GM23338 (cell line): Measurements from ENCODE around the gene ARHGAP42. TPM values are rescaled to one million over a fixed set of nuclear protein-coding genes. Genes with fewer than 3 reads are reported as not detected.

ENCODE experiments used
- ATAC-seq: fragments of 200-7000 bp; cut with Tn5 transposase; 3 replicates; pipeline ENCODE4 v1.9.1; 2020
- DNase-seq: peaks from one replicate; pipeline ENCODE4 v3.0.0-alpha.2; 2015; ENCODE audit warnings: low spot score
- H2AFZ ChIP-seq: fragments of 200-600 bp; sonication (generic); 2 replicates; pipeline ENCODE4 v1.8.0; 2016; ENCODE audit warnings: antibody characterized with exemption, mild to moderate bottlenecking, moderate library complexity
- H3F3A ChIP-seq: fragments of 200-600 bp; sonication (generic); replicated peaks from 2 replicates; pipeline ENCODE4 v1.8.0; 2017; ENCODE audit warnings: antibody characterized with exemption, mixed run types, low read depth
- H3K27ac ChIP-seq: fragments of 200-600 bp; sonication (generic); 2 replicates; pipeline ENCODE4 v1.6.1; 2016; ENCODE audit warnings: low read depth
- H3K27me3 ChIP-seq: fragments of 200-600 bp; sonication (generic); 2 replicates; pipeline ENCODE4 v1.8.0; 2016; ENCODE audit warnings: mild to moderate bottlenecking, mixed run types, moderate library complexity; ENCODE audit not compliant: insufficient read depth
- H3K36me3 ChIP-seq: fragments of 200-600 bp; sonication (generic); 2 replicates; pipeline ENCODE4 v1.8.0; 2016; ENCODE audit warnings: mild to moderate bottlenecking; ENCODE audit not compliant: insufficient read depth
- H3K4me1 ChIP-seq: fragments of 200-600 bp; sonication (generic); 2 replicates; pipeline ENCODE4 v1.8.0; 2016; ENCODE audit warnings: mild to moderate bottlenecking, moderate library complexity; ENCODE audit not compliant: insufficient read depth
- H3K4me2 ChIP-seq: fragments of 200-600 bp; sonication (generic); 2 replicates; pipeline ENCODE4 v1.7.1; 2017; ENCODE audit warnings: mixed run types
- H3K4me3 ChIP-seq: fragments of 200-600 bp; sonication (generic); 2 replicates; pipeline ENCODE4 v1.6.1; 2016; ENCODE audit warnings: mixed run types
- H3K79me2 ChIP-seq: fragments of 200-600 bp; sonication (generic); replicated peaks from 2 replicates; pipeline ENCODE4 v1.8.0; 2017; ENCODE audit warnings: mild to moderate bottlenecking; ENCODE audit not compliant: insufficient read depth
- H3K9me2 ChIP-seq: fragments of 200-600 bp; sonication (generic); 2 replicates; pipeline ENCODE4 v1.8.0; 2017; ENCODE audit not compliant: insufficient read depth
- H4K20me1 ChIP-seq: fragments of 200-600 bp; sonication (generic); replicated peaks from 2 replicates; pipeline ENCODE4 v1.8.0; 2017; ENCODE audit warnings: mild to moderate bottlenecking; ENCODE audit not compliant: insufficient read depth
- H3K27ac Mint-ChIP-seq: 2 replicates; pipeline ENCODE4 v1.8.0; 2020; ENCODE audit warnings: inconsistent platforms, mild to moderate bottlenecking, moderate library complexity, mixed read lengths
- H3K27me3 Mint-ChIP-seq: 3 replicates; pipeline ENCODE4 v1.8.0; 2022; ENCODE audit warnings: low read depth, mild to moderate bottlenecking, moderate library complexity, mixed read lengths, inconsistent platforms; ENCODE audit not compliant: insufficient read depth, poor library complexity
- H3K36me3 Mint-ChIP-seq: 3 replicates; pipeline ENCODE4 v1.8.0; 2021; ENCODE audit warnings: low read depth, mild to moderate bottlenecking, inconsistent platforms, moderate library complexity, mixed read lengths
- H3K4me1 Mint-ChIP-seq: 3 replicates; pipeline ENCODE4 v1.8.0; 2020; ENCODE audit warnings: mild to moderate bottlenecking, inconsistent platforms, mixed read lengths
- H3K4me3 Mint-ChIP-seq: 3 replicates; pipeline ENCODE4 v1.8.0; 2021; ENCODE audit warnings: moderate library complexity, mild to moderate bottlenecking, inconsistent platforms, mixed read lengths
- H3K9me3 Mint-ChIP-seq: 3 replicates; pipeline ENCODE4 v1.8.0; 2020; ENCODE audit warnings: moderate library complexity, mild to moderate bottlenecking, inconsistent platforms, mixed read lengths
- EZH2phosphoT487 ChIP-seq: fragments of 200-600 bp; sonication (generic); IDR thresholded peaks from one replicate; pipeline ENCODE4 v1.8.1; 2018; ENCODE audit warnings: antibody characterized with exemption; ENCODE audit not compliant: unreplicated experiment
- NANOG ChIP-seq: IDR thresholded peaks from 2 replicates; pipeline ENCODE4 v1.6.1; 2016; ENCODE audit warnings: antibody characterized with exemption, borderline replicate concordance
- STAT1 ChIP-seq: IDR thresholded peaks from one replicate; pipeline ENCODE4 v1.6.1; 2016; ENCODE audit warnings: antibody characterized with exemption; ENCODE audit not compliant: unreplicated experiment
- polyA plus RNA-seq: library from polyadenylated mRNA; unstranded; fragments of >200 nt; fragmentation: Nextera tagmentation; extraction: Ambion mirVana; gene quantifications from 2 replicates; pipeline ENCODE4 v1.2.1, GENCODE V29; 2016
- total RNA-seq: library from RNA; depleted of rRNA; stranded (reverse); fragments of >200 nt; shearing (Covaris generic); gene quantifications from 2 replicates; pipeline ENCODE4 v1.2.3, GENCODE V29; 2014
- TF ChIP-seq, protein P1 (sequence below), 2 experiments: fragments of 200-600 bp in 1 of 2; sonication (generic) in 1 of 2; conservative IDR thresholded peaks; 2 replicates each; pipeline versions ENCODE4 v1.5.1 to v1.6.1; 2016 to 2017; ENCODE audit warnings: antibody characterized with exemption in 2 of 2, low read depth in 2 of 2, mild to moderate bottlenecking in 2 of 2, moderate library complexity in 1 of 2
- TF ChIP-seq, protein P2 (sequence below): IDR thresholded peaks from one replicate; pipeline ENCODE4 v1.6.1; 2018; ENCODE audit warnings: antibody characterized with exemption; ENCODE audit not compliant: unreplicated experiment
- TF ChIP-seq, protein P3 (sequence below): IDR thresholded peaks from 2 replicates; pipeline ENCODE4 v1.6.1; 2016; ENCODE audit warnings: antibody characterized with exemption
- TF ChIP-seq, protein P4 (sequence below): fragments of 250-450 bp; sonication (Bioruptor Pico); IDR thresholded peaks from 2 replicates; pipeline ENCODE4 v1.5.0; 2020; ENCODE audit warnings: mild to moderate bottlenecking, moderate library complexity

Gene ARHGAP42
- total and polyA plus RNA-seq, 2 experiments from 2014 or later = 23.7 to 35.7 TPM

DNA sequence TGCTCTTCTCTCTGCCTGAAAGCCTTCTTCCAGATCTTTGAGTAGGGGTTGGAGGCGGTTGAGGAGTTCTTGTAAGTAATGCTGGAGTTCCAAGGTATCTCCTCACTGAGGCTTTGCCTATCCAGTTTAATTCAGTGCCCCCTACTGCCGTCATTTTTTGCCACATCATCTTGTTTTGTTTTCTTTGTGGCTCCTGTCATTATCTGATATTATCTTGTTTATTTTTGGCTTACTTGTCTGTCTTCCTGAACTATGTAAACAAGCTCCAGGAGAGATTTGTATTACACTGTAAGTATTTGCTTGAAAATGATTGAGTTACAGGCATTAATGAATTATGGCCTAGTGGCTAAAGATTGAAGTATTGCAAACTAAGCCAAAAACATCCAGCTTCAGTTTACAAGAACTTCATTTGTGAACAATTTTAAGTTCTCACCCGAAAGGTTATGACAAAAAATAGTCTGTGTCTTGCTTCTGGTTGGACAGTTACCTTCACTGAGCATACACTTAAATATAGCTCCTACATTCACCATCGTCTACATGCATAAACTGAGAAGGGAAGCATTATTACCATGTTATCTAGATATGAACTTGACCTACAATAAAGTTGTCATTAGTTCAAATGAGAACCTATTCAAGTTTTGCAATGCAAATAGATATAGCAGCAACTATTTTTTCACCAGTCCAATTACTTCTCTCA lies 154.8 kb downstream of the ARHGAP42 start:
- Mint-ChIP-seq H3K27ac (peak overlapping the region; percentile 49), H3K36me3 (0 out of 3 replicates have a peak, but pooled peaks cover 4% of the 10 kb centered on the region), H3K4me1 (peaks cover 19% of the 10 kb centered on the region), H3K4me3 (no peak overlapping the region), H3K27me3 (peaks cover 1% of the 10 kb centered on the region), H3K9me3 (no peaks in the 10 kb centered on the region)
- Histone ChIP-seq H4K20me1 (no peaks in the 10 kb centered on the region), H3K79me2 (no peaks in the 10 kb centered on the region), H3F3A (no peaks in the 10 kb centered on the region), H3K4me2 (no peak overlapping the region), H3K36me3 (no peaks in the 10 kb centered on the region), H3K9me2 (no peaks in the 10 kb centered on the region; the same call in 1 of the 2 replicates), H3K27me3 (no peaks in the 10 kb centered on the region), H2AFZ (no peak overlapping the region), H3K4me1 (peaks cover 11% of the 10 kb centered on the region), H3K27ac (no peak overlapping the region), H3K4me3 (no peak overlapping the region)
- no peak for ATAC-seq
- no peak for TF ChIP-seq NANOG
- TF ChIP-seq, protein P1, sequence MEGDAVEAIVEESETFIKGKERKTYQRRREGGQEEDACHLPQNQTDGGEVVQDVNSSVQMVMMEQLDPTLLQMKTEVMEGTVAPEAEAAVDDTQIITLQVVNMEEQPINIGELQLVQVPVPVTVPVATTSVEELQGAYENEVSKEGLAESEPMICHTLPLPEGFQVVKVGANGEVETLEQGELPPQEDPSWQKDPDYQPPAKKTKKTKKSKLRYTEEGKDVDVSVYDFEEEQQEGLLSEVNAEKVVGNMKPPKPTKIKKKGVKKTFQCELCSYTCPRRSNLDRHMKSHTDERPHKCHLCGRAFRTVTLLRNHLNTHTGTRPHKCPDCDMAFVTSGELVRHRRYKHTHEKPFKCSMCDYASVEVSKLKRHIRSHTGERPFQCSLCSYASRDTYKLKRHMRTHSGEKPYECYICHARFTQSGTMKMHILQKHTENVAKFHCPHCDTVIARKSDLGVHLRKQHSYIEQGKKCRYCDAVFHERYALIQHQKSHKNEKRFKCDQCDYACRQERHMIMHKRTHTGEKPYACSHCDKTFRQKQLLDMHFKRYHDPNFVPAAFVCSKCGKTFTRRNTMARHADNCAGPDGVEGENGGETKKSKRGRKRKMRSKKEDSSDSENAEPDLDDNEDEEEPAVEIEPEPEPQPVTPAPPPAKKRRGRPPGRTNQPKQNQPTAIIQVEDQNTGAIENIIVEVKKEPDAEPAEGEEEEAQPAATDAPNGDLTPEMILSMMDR (conservative IDR thresholded peaks at IDR 0.05; ENCODE audit: low read depth in 2 of 2) = peak in 1 of 2 experiments; percentile 13; a peak in 1 of 4 replicates
- no peak for DNase-seq

DNA sequence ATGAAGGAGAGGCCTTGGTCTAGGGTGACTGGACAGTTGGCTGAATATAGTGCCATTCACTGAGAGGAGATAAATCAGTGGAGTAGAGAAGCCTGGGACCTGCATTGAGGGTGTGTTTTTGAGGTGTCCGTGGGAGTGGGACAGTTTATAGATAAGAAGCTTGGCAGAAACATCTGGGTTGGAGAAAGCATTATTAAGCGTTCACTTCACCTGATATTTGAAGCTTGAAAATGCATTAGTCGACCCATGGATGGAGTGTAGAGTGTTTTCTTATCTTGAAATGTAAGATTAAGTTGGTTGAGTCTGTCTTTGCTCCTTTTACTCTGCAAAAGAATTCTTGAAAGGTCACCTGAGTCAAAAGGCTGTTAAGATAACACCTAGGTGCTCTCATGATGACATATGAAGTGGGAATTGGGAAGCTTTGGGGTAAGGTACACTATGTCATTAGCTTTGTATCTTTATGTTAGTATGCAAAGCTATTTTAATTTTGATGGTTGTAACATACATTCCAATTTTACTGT lies 160.7 kb downstream of the ARHGAP42 start:
- no peak overlapping the region for H3K27ac ChIP-seq
- H3K4me3 Mint-ChIP-seq = no peak overlapping the region
- H3K27me3 ChIP-seq = no peaks in the 10 kb centered on the region

More for the DNA sequence above, 160.7 kb downstream of the ARHGAP42 start:
- H3F3A ChIP-seq = no peaks in the 10 kb centered on the region
- H3K79me2 ChIP-seq = no peaks in the 10 kb centered on the region; the same call in 1 of the 2 replicates
- ATAC-seq (no peak), DNase-seq (no peak)
- no peaks in the 10 kb centered on the region for H3K4me1 ChIP-seq
- H4K20me1 ChIP-seq = no peaks in the 10 kb centered on the region
- no peaks in the 10 kb centered on the region for H3K36me3 ChIP-seq
- no peaks in the 10 kb centered on the region; the same call in 1 of the 2 replicates for H3K9me2 ChIP-seq
- peaks cover 4% of the 10 kb centered on the region; the same call in 1 of the 3 replicates for H3K4me1 Mint-ChIP-seq
- no peaks in the 10 kb centered on the region for H3K9me3 Mint-ChIP-seq
- no peaks in the 10 kb centered on the region for H3K27me3 Mint-ChIP-seq
- TF ChIP-seq STAT1 (no peak), EZH2phosphoT487 (no peak), NANOG (no peak)
- TF ChIP-seq, protein P2, sequence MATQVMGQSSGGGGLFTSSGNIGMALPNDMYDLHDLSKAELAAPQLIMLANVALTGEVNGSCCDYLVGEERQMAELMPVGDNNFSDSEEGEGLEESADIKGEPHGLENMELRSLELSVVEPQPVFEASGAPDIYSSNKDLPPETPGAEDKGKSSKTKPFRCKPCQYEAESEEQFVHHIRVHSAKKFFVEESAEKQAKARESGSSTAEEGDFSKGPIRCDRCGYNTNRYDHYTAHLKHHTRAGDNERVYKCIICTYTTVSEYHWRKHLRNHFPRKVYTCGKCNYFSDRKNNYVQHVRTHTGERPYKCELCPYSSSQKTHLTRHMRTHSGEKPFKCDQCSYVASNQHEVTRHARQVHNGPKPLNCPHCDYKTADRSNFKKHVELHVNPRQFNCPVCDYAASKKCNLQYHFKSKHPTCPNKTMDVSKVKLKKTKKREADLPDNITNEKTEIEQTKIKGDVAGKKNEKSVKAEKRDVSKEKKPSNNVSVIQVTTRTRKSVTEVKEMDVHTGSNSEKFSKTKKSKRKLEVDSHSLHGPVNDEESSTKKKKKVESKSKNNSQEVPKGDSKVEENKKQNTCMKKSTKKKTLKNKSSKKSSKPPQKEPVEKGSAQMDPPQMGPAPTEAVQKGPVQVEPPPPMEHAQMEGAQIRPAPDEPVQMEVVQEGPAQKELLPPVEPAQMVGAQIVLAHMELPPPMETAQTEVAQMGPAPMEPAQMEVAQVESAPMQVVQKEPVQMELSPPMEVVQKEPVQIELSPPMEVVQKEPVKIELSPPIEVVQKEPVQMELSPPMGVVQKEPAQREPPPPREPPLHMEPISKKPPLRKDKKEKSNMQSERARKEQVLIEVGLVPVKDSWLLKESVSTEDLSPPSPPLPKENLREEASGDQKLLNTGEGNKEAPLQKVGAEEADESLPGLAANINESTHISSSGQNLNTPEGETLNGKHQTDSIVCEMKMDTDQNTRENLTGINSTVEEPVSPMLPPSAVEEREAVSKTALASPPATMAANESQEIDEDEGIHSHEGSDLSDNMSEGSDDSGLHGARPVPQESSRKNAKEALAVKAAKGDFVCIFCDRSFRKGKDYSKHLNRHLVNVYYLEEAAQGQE = no peak
- TF ChIP-seq, protein P3, sequence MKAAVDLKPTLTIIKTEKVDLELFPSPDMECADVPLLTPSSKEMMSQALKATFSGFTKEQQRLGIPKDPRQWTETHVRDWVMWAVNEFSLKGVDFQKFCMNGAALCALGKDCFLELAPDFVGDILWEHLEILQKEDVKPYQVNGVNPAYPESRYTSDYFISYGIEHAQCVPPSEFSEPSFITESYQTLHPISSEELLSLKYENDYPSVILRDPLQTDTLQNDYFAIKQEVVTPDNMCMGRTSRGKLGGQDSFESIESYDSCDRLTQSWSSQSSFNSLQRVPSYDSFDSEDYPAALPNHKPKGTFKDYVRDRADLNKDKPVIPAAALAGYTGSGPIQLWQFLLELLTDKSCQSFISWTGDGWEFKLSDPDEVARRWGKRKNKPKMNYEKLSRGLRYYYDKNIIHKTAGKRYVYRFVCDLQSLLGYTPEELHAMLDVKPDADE = no peak
- TF ChIP-seq, protein P4, sequence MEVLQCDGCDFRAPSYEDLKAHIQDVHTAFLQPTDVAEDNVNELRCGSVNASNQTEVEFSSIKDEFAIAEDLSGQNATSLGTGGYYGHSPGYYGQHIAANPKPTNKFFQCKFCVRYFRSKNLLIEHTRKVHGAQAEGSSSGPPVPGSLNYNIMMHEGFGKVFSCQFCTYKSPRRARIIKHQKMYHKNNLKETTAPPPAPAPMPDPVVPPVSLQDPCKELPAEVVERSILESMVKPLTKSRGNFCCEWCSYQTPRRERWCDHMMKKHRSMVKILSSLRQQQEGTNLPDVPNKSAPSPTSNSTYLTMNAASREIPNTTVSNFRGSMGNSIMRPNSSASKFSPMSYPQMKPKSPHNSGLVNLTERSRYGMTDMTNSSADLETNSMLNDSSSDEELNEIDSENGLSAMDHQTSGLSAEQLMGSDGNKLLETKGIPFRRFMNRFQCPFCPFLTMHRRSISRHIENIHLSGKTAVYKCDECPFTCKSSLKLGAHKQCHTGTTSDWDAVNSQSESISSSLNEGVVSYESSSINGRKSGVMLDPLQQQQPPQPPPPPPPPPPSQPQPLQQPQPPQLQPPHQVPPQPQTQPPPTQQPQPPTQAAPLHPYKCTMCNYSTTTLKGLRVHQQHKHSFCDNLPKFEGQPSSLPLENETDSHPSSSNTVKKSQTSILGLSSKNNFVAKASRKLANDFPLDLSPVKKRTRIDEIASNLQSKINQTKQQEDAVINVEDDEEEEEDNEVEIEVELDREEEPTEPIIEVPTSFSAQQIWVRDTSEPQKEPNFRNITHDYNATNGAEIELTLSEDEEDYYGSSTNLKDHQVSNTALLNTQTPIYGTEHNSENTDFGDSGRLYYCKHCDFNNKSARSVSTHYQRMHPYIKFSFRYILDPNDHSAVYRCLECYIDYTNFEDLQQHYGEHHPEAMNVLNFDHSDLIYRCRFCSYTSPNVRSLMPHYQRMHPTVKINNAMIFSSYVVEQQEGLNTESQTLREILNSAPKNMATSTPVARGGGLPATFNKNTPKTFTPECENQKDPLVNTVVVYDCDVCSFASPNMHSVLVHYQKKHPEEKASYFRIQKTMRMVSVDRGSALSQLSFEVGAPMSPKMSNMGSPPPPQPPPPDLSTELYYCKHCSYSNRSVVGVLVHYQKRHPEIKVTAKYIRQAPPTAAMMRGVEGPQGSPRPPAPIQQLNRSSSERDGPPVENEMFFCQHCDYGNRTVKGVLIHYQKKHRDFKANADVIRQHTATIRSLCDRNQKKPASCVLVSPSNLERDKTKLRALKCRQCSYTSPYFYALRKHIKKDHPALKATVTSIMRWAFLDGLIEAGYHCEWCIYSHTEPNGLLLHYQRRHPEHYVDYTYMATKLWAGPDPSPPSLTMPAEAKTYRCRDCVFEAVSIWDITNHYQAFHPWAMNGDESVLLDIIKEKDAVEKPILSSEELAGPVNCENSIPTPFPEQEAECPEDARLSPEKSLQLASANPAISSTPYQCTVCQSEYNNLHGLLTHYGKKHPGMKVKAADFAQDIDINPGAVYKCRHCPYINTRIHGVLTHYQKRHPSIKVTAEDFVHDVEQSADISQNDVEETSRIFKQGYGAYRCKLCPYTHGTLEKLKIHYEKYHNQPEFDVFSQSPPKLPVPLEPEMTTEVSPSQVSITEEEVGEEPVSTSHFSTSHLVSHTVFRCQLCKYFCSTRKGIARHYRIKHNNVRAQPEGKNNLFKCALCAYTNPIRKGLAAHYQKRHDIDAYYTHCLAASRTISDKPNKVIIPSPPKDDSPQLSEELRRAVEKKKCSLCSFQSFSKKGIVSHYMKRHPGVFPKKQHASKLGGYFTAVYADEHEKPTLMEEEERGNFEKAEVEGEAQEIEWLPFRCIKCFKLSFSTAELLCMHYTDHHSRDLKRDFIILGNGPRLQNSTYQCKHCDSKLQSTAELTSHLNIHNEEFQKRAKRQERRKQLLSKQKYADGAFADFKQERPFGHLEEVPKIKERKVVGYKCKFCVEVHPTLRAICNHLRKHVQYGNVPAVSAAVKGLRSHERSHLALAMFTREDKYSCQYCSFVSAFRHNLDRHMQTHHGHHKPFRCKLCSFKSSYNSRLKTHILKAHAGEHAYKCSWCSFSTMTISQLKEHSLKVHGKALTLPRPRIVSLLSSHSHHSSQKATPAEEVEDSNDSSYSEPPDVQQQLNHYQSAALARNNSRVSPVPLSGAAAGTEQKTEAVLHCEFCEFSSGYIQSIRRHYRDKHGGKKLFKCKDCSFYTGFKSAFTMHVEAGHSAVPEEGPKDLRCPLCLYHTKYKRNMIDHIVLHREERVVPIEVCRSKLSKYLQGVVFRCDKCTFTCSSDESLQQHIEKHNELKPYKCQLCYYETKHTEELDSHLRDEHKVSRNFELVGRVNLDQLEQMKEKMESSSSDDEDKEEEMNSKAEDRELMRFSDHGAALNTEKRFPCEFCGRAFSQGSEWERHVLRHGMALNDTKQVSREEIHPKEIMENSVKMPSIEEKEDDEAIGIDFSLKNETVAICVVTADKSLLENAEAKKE (CRISPR knock-in tag) = no peak
- H3K36me3 Mint-ChIP-seq = no peaks in the 10 kb centered on the region
- H3K4me3 ChIP-seq = no peak overlapping the region
- no peak overlapping the region for H3K27ac Mint-ChIP-seq
- H2AFZ ChIP-seq = no peak overlapping the region
- H3K4me2 ChIP-seq = no peak overlapping the region
